ENCODE data around the gene KDM5B.

- TF ChIP-seq, protein P1, sequence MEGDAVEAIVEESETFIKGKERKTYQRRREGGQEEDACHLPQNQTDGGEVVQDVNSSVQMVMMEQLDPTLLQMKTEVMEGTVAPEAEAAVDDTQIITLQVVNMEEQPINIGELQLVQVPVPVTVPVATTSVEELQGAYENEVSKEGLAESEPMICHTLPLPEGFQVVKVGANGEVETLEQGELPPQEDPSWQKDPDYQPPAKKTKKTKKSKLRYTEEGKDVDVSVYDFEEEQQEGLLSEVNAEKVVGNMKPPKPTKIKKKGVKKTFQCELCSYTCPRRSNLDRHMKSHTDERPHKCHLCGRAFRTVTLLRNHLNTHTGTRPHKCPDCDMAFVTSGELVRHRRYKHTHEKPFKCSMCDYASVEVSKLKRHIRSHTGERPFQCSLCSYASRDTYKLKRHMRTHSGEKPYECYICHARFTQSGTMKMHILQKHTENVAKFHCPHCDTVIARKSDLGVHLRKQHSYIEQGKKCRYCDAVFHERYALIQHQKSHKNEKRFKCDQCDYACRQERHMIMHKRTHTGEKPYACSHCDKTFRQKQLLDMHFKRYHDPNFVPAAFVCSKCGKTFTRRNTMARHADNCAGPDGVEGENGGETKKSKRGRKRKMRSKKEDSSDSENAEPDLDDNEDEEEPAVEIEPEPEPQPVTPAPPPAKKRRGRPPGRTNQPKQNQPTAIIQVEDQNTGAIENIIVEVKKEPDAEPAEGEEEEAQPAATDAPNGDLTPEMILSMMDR (IDR thresholded peaks at IDR 0.05; ENCODE audit: low read length): no peak
- no peak for TF ChIP-seq EZH2 (optimal IDR thresholded peaks at IDR 0.05; ENCODE audit: low read depth, low read length)
- TF ChIP-seq EZH2phosphoT487 (IDR thresholded peaks at IDR 0.05; ENCODE audit: low read length): no peak
Observed at GRCh38 chr1:202781180-202781579, 27.0 kb downstream of the KDM5B start.
